Measurements from ENCODE around the gene ALG12. TPM values are rescaled to one million over a fixed set of nuclear protein-coding genes. Genes with fewer than 3 reads are reported as not detected.

Gene ALG12
- total and polyA plus RNA-seq, 2 of the 4 experiments (the other 2 are of a cell fraction), result 7.2 to 10.9 TPM

GRCh38 chr22:49913446-49913845 lies 4.8 kb downstream of the ALG12 start:
- no peak overlapping the region for H2AK9ac ChIP-seq (replicated peaks; ENCODE audit: low read depth, low read length, poor library complexity)
- no peak for TF ChIP-seq MAFK (IDR thresholded peaks at IDR 0.05; ENCODE audit: low read depth, low read length)
- no peak for TF ChIP-seq BHLHE40 (IDR thresholded peaks at IDR 0.05; ENCODE audit: low read depth, low read length)
- TF ChIP-seq RFX5 (IDR thresholded peaks at IDR 0.05; ENCODE audit: low read depth, low read length), result no peak
- no peak for TF ChIP-seq MXI1 (IDR thresholded peaks at IDR 0.05; ENCODE audit: borderline replicate concordance, low read depth, low read length)
- TF ChIP-seq FOS (IDR thresholded peaks at IDR 0.05; ENCODE audit: low read depth, low read length), result no peak
- TF ChIP-seq CEBPB (IDR thresholded peaks at IDR 0.05; ENCODE audit: low read depth, low read length), result no peak
- no peak for TF ChIP-seq CHD1 (IDR thresholded peaks at IDR 0.05; ENCODE audit: low read depth, low read length)
- no peak for TF ChIP-seq MAZ (IDR thresholded peaks at IDR 0.05; ENCODE audit: borderline replicate concordance, low read depth, low read length)
- no peak for TF ChIP-seq ELK1 (IDR thresholded peaks at IDR 0.05; ENCODE audit: borderline replicate concordance, low read depth, low read length)
- no peak for TF ChIP-seq CTCF (conservative IDR thresholded peaks at IDR 0.05; ENCODE audit: low read depth, low read length)
- TF ChIP-seq RAD21 (IDR thresholded peaks at IDR 0.05; ENCODE audit: low read length), result no peak
- no peak for TF ChIP-seq USF2 (IDR thresholded peaks at IDR 0.05; ENCODE audit: low read depth, low read length)
- no peak for TF ChIP-seq POLR2A (IDR thresholded peaks at IDR 0.05; ENCODE audit: low read depth, low read length)
- TF ChIP-seq SMC3 (IDR thresholded peaks at IDR 0.05; ENCODE audit: low read depth, low read length), result no peak
- H2BK120ac ChIP-seq (ENCODE audit: low read depth, low read length), result no peak overlapping the region
- no peak overlapping the region for H3K56ac ChIP-seq (ENCODE audit: extremely low read depth, insufficient read depth, low read length)
- no peak overlapping the region for H2BK20ac ChIP-seq (ENCODE audit: low read depth, low read length)
- H3K9me3 ChIP-seq (ENCODE audit: control insufficient read depth, insufficient read depth, low read length), result no peaks in the 10 kb centered on the region
- DNase-seq, result no peak
- peaks cover 21% of the 10 kb centered on the region for H3K36me3 ChIP-seq (ENCODE audit: control insufficient read depth, insufficient read depth, low read length)
- H3K4me3 ChIP-seq (ENCODE audit: insufficient read depth, low read depth, low read length), result no peak overlapping the region
- peaks cover 13 to 19% of the 10 kb centered on the region in 2 experiments for H3K79me1 ChIP-seq (ENCODE audit: low read depth in 1 of 2, low read length in 2 of 2)
- H3K4ac ChIP-seq (ENCODE audit: low read depth, low read length), result no peak overlapping the region
- no peak overlapping the region for H4K8ac ChIP-seq (ENCODE audit: low read depth in 2 of 2, low read length in 2 of 2)
- CTCF ChIA-PET, result interaction anchor here (1.7 kb wide), 1 partner anchor 146 kb away, joined by 3 read pairs; no protein-coding TSS in a partner anchor
- intact Hi-C loops (cut with micrococcal nuclease) (no loop called here), in situ Hi-C loops (cut with MboI; ENCODE audit: low sequenced_read_pairs) (loop anchor here (10.0 to 25.0 kb wide), 2 partner anchors 49 to 101 kb away; no protein-coding TSS in a partner anchor), dilution Hi-C loops (cut with HindIII; ENCODE audit: low sequenced_read_pairs, unreplicated experiment) (no loop called here)
- no peak overlapping the region for H3K23ac ChIP-seq (ENCODE audit: low read depth, low read length)
- H3K18ac ChIP-seq (ENCODE audit: low read depth, low read length), result no peak overlapping the region
- no peak overlapping the region for H2AK5ac ChIP-seq (ENCODE audit: low read depth, low read length)
- H3K4me2 ChIP-seq (ENCODE audit: low read depth, low read length), result no peak overlapping the region
- H3K9me1 ChIP-seq (ENCODE audit: insufficient read depth, low read length), result no peaks in the 10 kb centered on the region
- WGBS, 2 experiments (ENCODE audit: extremely low coverage in 2 of 2, insufficient read length in 1 of 2), result 100% methylated on average over 5 of the region's 14 CpGs; no CpG with 5 or more reads in 1 of the 2 experiments
- POLR2A ChIA-PET (ENCODE audit: unreplicated experiment), result no interaction called here
- H4K5ac ChIP-seq (ENCODE audit: low read depth, low read length), result no peak overlapping the region
- H2AFZ ChIP-seq (replicated peaks; ENCODE audit: low read length, poor library complexity), result no peak overlapping the region
- H3K27ac ChIP-seq (ENCODE audit: insufficient read depth, low read length), result no peak overlapping the region
- H3K27me3 ChIP-seq (ENCODE audit: control insufficient read depth, insufficient read depth, low read length), result no peaks in the 10 kb centered on the region
- H4K20me1 ChIP-seq (ENCODE audit: insufficient read depth, low read length), result no peaks in the 10 kb centered on the region
- no peak overlapping the region for H4K91ac ChIP-seq (ENCODE audit: insufficient read depth, low read depth, low read length)
- no TSS peak for BruUV-seq (replicated peaks)
- ATAC-seq (ENCODE audit: low read depth), result no peak
- peaks cover 2% of the 10 kb centered on the region; the same call in 1 of the 2 replicates for H3K4me1 ChIP-seq (ENCODE audit: control insufficient read depth, insufficient read depth, low read length)
- H2BK15ac ChIP-seq (ENCODE audit: low read depth, low read length), result no peak overlapping the region
- no peak overlapping the region for H2BK5ac ChIP-seq (ENCODE audit: low read depth, low read length, poor library complexity, severe bottlenecking)
- no peak overlapping the region for H3K14ac ChIP-seq (replicated peaks; ENCODE audit: low read depth, low read length)
- H3K9ac ChIP-seq (ENCODE audit: low read depth, low read length), result no peak overlapping the region

All from IMR-90 (cell line).